OCI-LY7 (cell line): Measurements from ENCODE around the gene C2orf81.

Source experiments
- CTCF ChIP-seq: fragments of 200-600 bp; sonication (generic); conservative IDR thresholded peaks from 2 replicates; pipeline ENCODE4 v1.5.1; 2014; ENCODE audit warnings: mild to moderate bottlenecking, antibody characterized with exemption, low read length, moderate library complexity, mixed read lengths
- EZH2phosphoT487 ChIP-seq: fragments of 200-600 bp; sonication (generic); IDR thresholded peaks from 2 replicates; pipeline ENCODE4 v1.6.1; 2018; ENCODE audit warnings: low read depth, borderline replicate concordance, mild to moderate bottlenecking, mixed run types, antibody characterized with exemption, low read length, moderate library complexity, mixed read lengths

- TF ChIP-seq CTCF = no peak
- TF ChIP-seq EZH2phosphoT487 = no peak
These were observed 48.2 kb downstream of the C2orf81 start for GRCh38 chr2:74373221-74373676.
